Measurements from ENCODE around the gene DDX52. TPM values are rescaled to one million over a fixed set of nuclear protein-coding genes. Genes with fewer than 3 reads are reported as not detected.
"Not testable (repeated sequence)": the region's sequence is repeated elsewhere in the genome, so short reads cannot be mapped to it uniquely, and the experiment has no call there.

The DDX52 gene
- total RNA-seq, 1 donor, result 30.0 TPM

- no peaks in the 10 kb centered on the region for H3K9me3 ChIP-seq (ENCODE audit: low read depth, low read length)
- H3K27me3 ChIP-seq (ENCODE audit: insufficient read depth, low read length), result no peaks in the 10 kb centered on the region
- no peaks in the 10 kb centered on the region for H3K4me1 ChIP-seq (ENCODE audit: insufficient read depth, low read length)
- H3K4me3 ChIP-seq (ENCODE audit: low read length), result no peak overlapping the region
Measured at GRCh38 chr17:37667039-37667438, 23.8 kb upstream of the DDX52 start.

GRCh38 chr17:37664214-37664613 is 21.0 kb upstream of the DDX52 start:
- H3K27me3 ChIP-seq (ENCODE audit: insufficient read depth, low read length), result no peaks in the 10 kb centered on the region
- H3K4me1 ChIP-seq (ENCODE audit: insufficient read depth, low read length), result no peaks in the 10 kb centered on the region
- H3K4me3 ChIP-seq (ENCODE audit: low read length), result no peak overlapping the region
- H3K9me3 ChIP-seq (ENCODE audit: low read depth, low read length), result no peaks in the 10 kb centered on the region

DNA sequence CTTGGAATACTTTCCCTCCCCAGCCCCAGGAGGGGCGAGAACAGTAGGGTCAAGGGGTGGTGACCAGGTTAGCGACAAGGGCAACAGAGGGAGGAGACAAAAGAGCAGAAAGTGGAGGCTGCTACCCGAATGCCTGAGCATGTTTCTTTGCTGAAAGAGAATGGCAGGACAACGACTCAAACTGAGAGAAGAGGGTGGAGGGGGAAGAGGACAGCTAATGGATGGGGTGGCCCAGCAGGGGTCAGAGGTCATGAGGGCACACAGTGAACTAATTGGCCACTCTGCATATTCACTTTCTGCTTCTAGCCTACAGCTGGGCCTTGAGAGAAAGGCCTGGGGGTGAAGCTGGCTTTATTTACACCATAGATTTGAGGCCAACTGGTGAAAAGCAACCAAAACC is 19.1 kb upstream of the DDX52 start:
- Histone ChIP-seq H3K4me1 (ENCODE audit: insufficient read depth, low read length) (no peaks in the 10 kb centered on the region), H3K4me3 (ENCODE audit: low read length) (no peak overlapping the region), H3K27me3 (ENCODE audit: insufficient read depth, low read length) (no peaks in the 10 kb centered on the region), H3K9me3 (ENCODE audit: low read depth, low read length) (no peaks in the 10 kb centered on the region)

GRCh38 chr17:37661400-37662014 is 18.3 kb upstream of the DDX52 start:
- Histone ChIP-seq H3K4me3 (ENCODE audit: low read length) (no peak overlapping the region), H3K27me3 (ENCODE audit: insufficient read depth, low read length) (no peaks in the 10 kb centered on the region), H3K9me3 (ENCODE audit: low read depth, low read length) (no peaks in the 10 kb centered on the region), H3K4me1 (ENCODE audit: insufficient read depth, low read length) (no peaks in the 10 kb centered on the region)

- H3K4me1 ChIP-seq (ENCODE audit: insufficient read depth, low read length), result no peaks in the 10 kb centered on the region
- no peaks in the 10 kb centered on the region for H3K9me3 ChIP-seq (ENCODE audit: low read depth, low read length)
- H3K27me3 ChIP-seq (ENCODE audit: insufficient read depth, low read length), result no peaks in the 10 kb centered on the region
- no peak overlapping the region for H3K4me3 ChIP-seq (ENCODE audit: low read length)
Measured at GRCh38 chr17:37659925-37660324, 16.7 kb upstream of the DDX52 start.

- Histone ChIP-seq H3K9me3 (ENCODE audit: low read depth, low read length) (no peaks in the 10 kb centered on the region), H3K27me3 (ENCODE audit: insufficient read depth, low read length) (peaks cover 4% of the 10 kb centered on the region), H3K4me1 (ENCODE audit: insufficient read depth, low read length) (no peaks in the 10 kb centered on the region), H3K4me3 (ENCODE audit: low read length) (no peak overlapping the region)
Measured at GRCh38 chr17:37657202-37657601, 14.0 kb upstream of the DDX52 start.

DNA sequence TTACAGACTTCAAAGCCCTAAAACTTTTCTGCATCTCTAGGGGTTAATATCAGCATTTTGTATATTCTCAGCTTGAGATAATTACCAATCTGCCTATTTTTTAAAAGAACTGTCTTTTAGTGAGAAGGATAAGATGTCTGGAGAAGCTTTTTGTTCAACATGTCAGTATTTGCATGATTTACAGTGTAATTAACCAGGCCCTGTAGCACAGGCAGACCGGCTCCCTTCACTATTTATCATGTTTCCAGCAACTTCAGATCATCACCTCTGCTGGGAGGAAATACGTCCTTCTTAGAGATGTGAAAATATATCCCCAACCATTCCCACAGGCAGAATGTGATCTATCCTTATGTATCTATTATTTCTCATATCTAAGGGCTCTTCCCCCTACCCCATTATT is 8.6 kb upstream of the DDX52 start:
- peaks cover 33% of the 10 kb centered on the region for H3K27me3 ChIP-seq (ENCODE audit: insufficient read depth, low read length)
- H3K9me3 ChIP-seq (ENCODE audit: low read depth, low read length), result no peaks in the 10 kb centered on the region
- H3K4me3 ChIP-seq (ENCODE audit: low read length), result no peak overlapping the region
- H3K4me1 ChIP-seq (ENCODE audit: insufficient read depth, low read length), result no peaks in the 10 kb centered on the region

DNA sequence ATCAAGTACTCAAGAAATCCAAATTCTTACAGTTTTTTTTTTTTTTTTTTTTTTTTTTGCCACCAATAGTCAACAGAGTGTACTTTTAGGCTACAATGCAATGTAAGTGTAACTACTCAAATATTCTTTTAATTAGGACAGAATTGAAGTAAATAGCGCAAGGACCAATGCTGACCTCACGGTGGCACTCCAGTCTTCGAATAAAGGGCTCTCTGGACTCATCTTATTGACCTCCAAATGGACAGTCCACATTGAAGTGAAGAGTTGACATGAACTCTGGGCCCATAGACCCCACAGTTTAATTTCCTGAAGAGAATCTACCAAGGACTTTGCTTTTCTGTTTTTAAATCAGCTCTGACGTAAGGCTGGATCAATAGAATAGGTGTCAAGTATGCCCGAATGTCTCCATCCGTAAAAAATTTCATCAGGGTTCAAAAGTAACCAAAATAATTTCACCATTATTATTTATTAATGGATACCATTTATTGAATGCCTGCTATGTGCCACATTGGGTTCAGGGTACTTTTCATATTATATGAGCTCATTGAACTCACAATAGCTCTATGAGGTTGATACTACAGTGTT is 7.3 kb upstream of the DDX52 start:
- H3K9me3 ChIP-seq (ENCODE audit: low read depth, low read length), result no peaks in the 10 kb centered on the region
- no peaks in the 10 kb centered on the region for H3K4me1 ChIP-seq (ENCODE audit: insufficient read depth, low read length)
- H3K4me3 ChIP-seq (ENCODE audit: low read length), result no peak overlapping the region
- H3K27me3 ChIP-seq (ENCODE audit: insufficient read depth, low read length), result peaks cover 46% of the 10 kb centered on the region

DNA sequence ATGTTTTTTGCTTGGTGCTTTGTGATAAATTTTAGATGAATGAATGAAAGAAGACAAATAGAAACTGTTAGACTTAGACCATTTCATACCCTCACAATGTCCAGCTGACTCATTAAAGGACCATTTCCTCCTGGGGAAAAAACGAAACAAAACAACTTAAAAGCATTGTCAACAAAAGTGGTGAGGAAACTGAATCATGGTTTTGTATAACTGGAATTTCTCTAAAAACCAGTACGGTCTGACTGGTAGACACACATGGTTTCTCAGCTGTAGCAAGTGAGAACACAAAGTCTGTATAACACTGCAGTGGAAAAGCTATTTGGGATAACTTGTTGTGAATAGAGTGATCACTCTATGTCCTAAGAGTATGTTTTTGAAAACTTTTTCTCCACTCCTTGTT is 5.3 kb upstream of the DDX52 start:
- H3K4me3 ChIP-seq (ENCODE audit: low read length), result no peak overlapping the region
- peaks cover 57% of the 10 kb centered on the region for H3K27me3 ChIP-seq (ENCODE audit: insufficient read depth, low read length)
- H3K4me1 ChIP-seq (ENCODE audit: insufficient read depth, low read length), result peaks cover 5% of the 10 kb centered on the region
- H3K9me3 ChIP-seq (ENCODE audit: low read depth, low read length), result no peaks in the 10 kb centered on the region

- Histone ChIP-seq H3K9me3 (ENCODE audit: low read depth, low read length) (no peaks in the 10 kb centered on the region), H3K4me1 (ENCODE audit: insufficient read depth, low read length) (peaks cover 8% of the 10 kb centered on the region), H3K27me3 (ENCODE audit: insufficient read depth, low read length) (peaks cover 57% of the 10 kb centered on the region), H3K4me3 (ENCODE audit: low read length) (no peak overlapping the region)
Measured at GRCh38 chr17:37647856-37648255, 4.6 kb upstream of the DDX52 start.

- H3K9me3 ChIP-seq (ENCODE audit: low read depth, low read length), result no peaks in the 10 kb centered on the region
- peaks cover 19% of the 10 kb centered on the region for H3K4me1 ChIP-seq (ENCODE audit: insufficient read depth, low read length)
- H3K4me3 ChIP-seq (ENCODE audit: low read length), result no peak overlapping the region
- peaks cover 38% of the 10 kb centered on the region for H3K27me3 ChIP-seq (ENCODE audit: insufficient read depth, low read length)
Measured at GRCh38 chr17:37643869-37644268, 623 bp upstream of the DDX52 start.

GRCh38 chr17:37642681-37643080 is 565 bp downstream of the DDX52 start:
- H3K4me3 ChIP-seq (ENCODE audit: low read length), result peak overlapping the region; percentile 96
- no peaks in the 10 kb centered on the region for H3K9me3 ChIP-seq (ENCODE audit: low read depth, low read length)
- peaks cover 19% of the 10 kb centered on the region for H3K4me1 ChIP-seq (ENCODE audit: insufficient read depth, low read length)
- H3K27me3 ChIP-seq (ENCODE audit: insufficient read depth, low read length), result peaks cover 35% of the 10 kb centered on the region

GRCh38 chr17:37640015-37640414 is 3.2 kb downstream of the DDX52 start:
- H3K9me3 ChIP-seq (ENCODE audit: low read depth, low read length), result no peaks in the 10 kb centered on the region
- H3K4me1 ChIP-seq (ENCODE audit: insufficient read depth, low read length), result peaks cover 19% of the 10 kb centered on the region
- peaks cover 10% of the 10 kb centered on the region for H3K27me3 ChIP-seq (ENCODE audit: insufficient read depth, low read length)
- no peak overlapping the region for H3K4me3 ChIP-seq (ENCODE audit: low read length)

DNA sequence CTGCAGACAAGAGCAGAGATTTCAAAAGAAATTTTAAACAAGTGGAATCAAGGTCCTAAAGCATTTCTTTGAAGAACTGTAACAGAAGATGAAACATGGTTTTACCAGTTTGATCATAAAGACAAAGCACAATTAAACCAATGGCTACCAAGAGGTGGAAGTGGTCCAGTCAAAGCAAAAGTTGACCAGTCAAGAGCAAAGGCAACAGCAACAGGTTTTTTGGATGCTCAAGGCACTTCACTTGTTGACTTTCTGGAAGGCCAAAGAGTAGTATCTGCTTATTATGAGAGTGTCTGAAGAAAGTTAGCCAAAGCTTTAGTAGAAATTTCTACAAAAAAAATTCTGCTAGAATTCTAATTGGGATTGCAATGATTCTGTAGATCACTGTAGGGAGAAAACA is 5.3 kb downstream of the DDX52 start:
- H3K27me3 ChIP-seq (ENCODE audit: insufficient read depth, low read length), result no peaks in the 10 kb centered on the region
- no peaks in the 10 kb centered on the region for H3K9me3 ChIP-seq (ENCODE audit: low read depth, low read length)
- H3K4me1 ChIP-seq (ENCODE audit: insufficient read depth, low read length), result peaks cover 12% of the 10 kb centered on the region
- no peak overlapping the region for H3K4me3 ChIP-seq (ENCODE audit: low read length)

DNA sequence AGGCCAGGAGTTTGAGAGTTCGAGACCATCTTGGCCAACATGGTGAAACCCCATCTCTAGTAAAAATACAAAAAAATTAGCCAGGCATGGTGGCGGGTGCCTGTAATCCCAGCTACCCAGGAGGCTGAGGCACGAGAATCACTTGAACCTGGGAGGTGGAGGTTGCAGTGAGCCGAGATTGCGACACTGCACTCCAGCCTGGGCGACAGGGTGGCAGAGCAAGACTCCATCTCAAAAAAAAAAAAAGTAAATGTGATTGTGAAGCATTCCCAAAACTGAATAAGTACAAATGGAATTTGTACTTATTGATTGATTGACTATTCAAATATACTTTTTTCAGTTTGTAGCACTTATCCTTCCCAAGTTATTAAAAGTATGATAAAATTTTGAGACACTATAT is 26.8 kb downstream of the DDX52 start:
- not testable (repeated sequence) for H3K4me3 ChIP-seq (ENCODE audit: low read length); H3K9me3 ChIP-seq (ENCODE audit: low read depth, low read length); H3K27me3 ChIP-seq (ENCODE audit: insufficient read depth, low read length); H3K4me1 ChIP-seq (ENCODE audit: insufficient read depth, low read length)

GRCh38 chr17:37614823-37615222 is 28.4 kb downstream of the DDX52 start:
- Histone ChIP-seq H3K4me3 (ENCODE audit: low read length) (no peak overlapping the region), H3K4me1 (ENCODE audit: insufficient read depth, low read length) (peaks cover 3% of the 10 kb centered on the region), H3K27me3 (ENCODE audit: insufficient read depth, low read length) (no peaks in the 10 kb centered on the region), H3K9me3 (ENCODE audit: low read depth, low read length) (no peaks in the 10 kb centered on the region)

Data from mononuclear cell (primary cell).